OCI-LY7 (cell line): ENCODE data around the gene CFAP77.

Experiments
- EZH2phosphoT487 ChIP-seq: fragments of 200-600 bp; sonication (generic); IDR thresholded peaks from 2 replicates; pipeline ENCODE4 v1.6.1; 2018; ENCODE audit warnings: low read depth, borderline replicate concordance, mild to moderate bottlenecking, mixed run types, antibody characterized with exemption, low read length, moderate library complexity, mixed read lengths
- TF ChIP-seq, protein P1 (sequence below): fragments of 200-600 bp; sonication (generic); conservative IDR thresholded peaks from 2 replicates; pipeline ENCODE4 v1.5.1; 2014; ENCODE audit warnings: mild to moderate bottlenecking, antibody characterized with exemption, low read length, moderate library complexity, mixed read lengths

GRCh38 chr9:132543960-132544359 is 133.9 kb downstream of the CFAP77 start:
- TF ChIP-seq, protein P1, sequence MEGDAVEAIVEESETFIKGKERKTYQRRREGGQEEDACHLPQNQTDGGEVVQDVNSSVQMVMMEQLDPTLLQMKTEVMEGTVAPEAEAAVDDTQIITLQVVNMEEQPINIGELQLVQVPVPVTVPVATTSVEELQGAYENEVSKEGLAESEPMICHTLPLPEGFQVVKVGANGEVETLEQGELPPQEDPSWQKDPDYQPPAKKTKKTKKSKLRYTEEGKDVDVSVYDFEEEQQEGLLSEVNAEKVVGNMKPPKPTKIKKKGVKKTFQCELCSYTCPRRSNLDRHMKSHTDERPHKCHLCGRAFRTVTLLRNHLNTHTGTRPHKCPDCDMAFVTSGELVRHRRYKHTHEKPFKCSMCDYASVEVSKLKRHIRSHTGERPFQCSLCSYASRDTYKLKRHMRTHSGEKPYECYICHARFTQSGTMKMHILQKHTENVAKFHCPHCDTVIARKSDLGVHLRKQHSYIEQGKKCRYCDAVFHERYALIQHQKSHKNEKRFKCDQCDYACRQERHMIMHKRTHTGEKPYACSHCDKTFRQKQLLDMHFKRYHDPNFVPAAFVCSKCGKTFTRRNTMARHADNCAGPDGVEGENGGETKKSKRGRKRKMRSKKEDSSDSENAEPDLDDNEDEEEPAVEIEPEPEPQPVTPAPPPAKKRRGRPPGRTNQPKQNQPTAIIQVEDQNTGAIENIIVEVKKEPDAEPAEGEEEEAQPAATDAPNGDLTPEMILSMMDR: no peak
- TF ChIP-seq EZH2phosphoT487: no peak
